ENCODE results near the gene CCDC77.

GRCh38 chr12:450438-450837, 49.0 kb downstream of the CCDC77 start:
- TF ChIP-seq POLR2AphosphoS5 (IDR thresholded peaks at IDR 0.05; ENCODE audit: low read depth, low read length) (no peak), POLR2A (IDR thresholded peaks at IDR 0.05; ENCODE audit: low read depth, low read length) (no peak)

Measured in GM12892 (cell line).